Activated gamma-delta T cell treated with Interleukin-2 at 50 U/mL for 16 hours (primary cell): ENCODE measurements around the gene TEDDM1.
"Not testable (repeated sequence)": the region's sequence is repeated elsewhere in the genome, so short reads cannot be mapped to it uniquely, and the experiment has no call there.

Source experiments
- DNase-seq: peaks from one replicate; pipeline ENCODE4 v3.0.0-alpha.2; 2020

Gene TEDDM1

GRCh38 chr1:182400567-182400966, at the start of gene TEDDM1:
TSS of gene TEDDM1 (minus strand) at chr1:182400667. CDS start at chr1:182400485, 182 bp downstream.
- no peak for DNase-seq

- DNase-seq, result no peak
These were observed 49.6 kb upstream of the TEDDM1 start, which contains the start of gene RGSL1 for GRCh38 chr1:182450087-182450486. TSS of gene RGSL1 (plus strand) at chr1:182450146. CDS start at chr1:182450166, 20 bp downstream.

DNA sequence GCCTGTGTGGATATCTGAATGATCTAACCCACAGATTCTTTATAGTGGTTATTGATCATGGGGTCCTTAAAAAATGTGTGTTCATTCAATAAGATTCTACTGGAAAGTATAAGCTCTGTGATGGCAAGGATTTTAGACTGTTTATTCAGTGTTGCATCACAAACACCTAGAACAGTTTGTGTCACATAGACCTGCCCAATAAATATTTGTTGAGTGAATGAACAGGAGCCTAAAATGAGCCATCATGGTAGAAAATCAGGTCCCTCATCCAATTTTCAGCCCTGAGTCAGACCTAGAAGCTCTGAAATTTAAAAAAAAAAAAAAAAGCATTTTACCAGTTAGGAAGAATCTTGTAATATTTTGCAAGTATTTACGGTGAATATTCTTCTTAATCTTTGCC, 47.2 kb upstream of the TEDDM1 start:
- no peak for DNase-seq

- DNase-seq, result not testable (repeated sequence)
These were observed 46.7 kb upstream of the TEDDM1 start for GRCh38 chr1:182447124-182447523.

GRCh38 chr1:182446033-182446669, 45.7 kb upstream of the TEDDM1 start:
- peak; percentile 10 for DNase-seq

DNA sequence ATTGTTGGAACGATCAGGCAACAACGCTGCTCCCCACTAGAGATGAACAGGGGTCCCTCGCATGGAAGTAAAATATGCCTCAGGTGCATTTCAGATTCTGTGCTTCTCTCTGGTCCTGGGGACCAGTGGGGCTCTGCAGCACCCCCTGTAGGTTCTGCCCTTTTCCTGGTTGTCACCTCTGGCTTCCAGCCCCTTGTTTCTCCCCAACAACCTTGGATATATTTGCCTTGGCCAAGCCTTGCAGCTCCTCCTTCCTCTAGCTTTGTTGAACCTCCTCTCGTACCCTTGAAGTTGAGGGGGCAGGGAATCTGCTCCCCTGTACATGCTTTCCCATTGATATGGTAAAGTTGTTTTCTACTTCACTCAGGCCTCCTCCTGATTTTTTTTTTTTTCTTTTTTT, 44.0 kb upstream of the TEDDM1 start:
- DNase-seq, result no peak

GRCh38 chr1:182442333-182442732, 41.9 kb upstream of the TEDDM1 start:
- no peak for DNase-seq

DNA sequence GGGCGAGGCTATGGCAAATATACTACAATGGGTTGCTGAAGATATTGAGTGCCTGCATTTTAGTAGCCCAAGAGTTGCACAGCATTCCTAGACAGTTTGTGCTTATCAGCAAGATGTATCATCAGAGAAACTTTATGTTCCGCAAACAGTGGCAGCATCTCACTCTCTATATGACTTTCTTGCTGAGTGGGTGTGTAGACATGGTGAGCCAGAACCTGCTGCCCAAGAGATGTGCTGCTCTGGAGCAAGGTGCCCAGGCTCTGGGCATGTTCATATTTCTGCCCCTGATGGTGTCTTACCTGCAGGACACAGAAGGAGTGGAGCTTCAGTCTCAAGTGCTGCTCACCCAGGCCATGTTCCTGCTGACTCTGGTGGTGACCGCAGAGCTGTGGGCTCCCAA, 41.3 kb upstream of the TEDDM1 start:
- DNase-seq, result no peak

GRCh38 chr1:182438326-182438725, 37.9 kb upstream of the TEDDM1 start:
- no peak for DNase-seq

- no peak for DNase-seq
These were observed 33.1 kb upstream of the TEDDM1 start for GRCh38 chr1:182433580-182433979.

- no peak for DNase-seq
These were observed 30.8 kb upstream of the TEDDM1 start for GRCh38 chr1:182431278-182431677.

DNA sequence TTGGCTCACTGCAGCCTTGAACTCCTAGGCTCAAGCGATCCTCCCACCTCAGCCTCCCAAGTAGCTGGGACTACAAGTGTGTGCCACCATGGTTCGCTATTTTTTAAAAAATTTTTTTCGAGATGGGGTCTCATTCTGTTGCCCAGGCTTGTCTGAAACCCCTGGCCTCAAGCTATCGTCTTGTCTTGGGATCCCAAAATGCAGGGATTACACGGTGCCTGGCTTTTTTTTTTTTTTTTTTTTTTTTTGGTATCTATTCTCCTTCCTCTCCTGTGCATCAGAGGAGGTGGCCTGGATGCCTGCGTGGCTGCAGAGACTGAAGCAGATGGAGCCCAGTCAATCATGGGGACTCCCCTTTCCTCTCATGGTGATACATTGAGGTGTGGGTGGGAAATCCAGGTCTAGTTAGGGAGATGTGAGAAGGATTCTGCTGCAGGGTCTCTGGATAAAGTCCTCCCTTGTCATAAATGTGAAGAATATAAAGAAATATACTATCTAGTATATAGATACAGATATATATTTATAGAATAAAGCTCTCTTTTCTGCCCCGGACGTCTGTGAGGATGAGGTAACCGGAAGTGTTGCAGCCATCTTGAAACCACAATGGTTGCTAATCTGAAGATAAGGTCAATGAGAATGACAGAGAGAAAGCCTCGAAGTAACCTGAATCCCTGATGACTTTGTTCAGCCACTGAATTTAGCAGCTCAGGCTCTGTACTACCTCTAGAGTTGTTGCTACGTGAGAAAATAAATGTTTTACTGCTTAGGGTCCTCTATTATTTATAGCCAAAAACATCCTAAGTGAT, 30.0 kb upstream of the TEDDM1 start:
- DNase-seq, result peak; percentile 36

GRCh38 chr1:182428043-182428442, 27.6 kb upstream of the TEDDM1 start:
- no peak for DNase-seq

DNA sequence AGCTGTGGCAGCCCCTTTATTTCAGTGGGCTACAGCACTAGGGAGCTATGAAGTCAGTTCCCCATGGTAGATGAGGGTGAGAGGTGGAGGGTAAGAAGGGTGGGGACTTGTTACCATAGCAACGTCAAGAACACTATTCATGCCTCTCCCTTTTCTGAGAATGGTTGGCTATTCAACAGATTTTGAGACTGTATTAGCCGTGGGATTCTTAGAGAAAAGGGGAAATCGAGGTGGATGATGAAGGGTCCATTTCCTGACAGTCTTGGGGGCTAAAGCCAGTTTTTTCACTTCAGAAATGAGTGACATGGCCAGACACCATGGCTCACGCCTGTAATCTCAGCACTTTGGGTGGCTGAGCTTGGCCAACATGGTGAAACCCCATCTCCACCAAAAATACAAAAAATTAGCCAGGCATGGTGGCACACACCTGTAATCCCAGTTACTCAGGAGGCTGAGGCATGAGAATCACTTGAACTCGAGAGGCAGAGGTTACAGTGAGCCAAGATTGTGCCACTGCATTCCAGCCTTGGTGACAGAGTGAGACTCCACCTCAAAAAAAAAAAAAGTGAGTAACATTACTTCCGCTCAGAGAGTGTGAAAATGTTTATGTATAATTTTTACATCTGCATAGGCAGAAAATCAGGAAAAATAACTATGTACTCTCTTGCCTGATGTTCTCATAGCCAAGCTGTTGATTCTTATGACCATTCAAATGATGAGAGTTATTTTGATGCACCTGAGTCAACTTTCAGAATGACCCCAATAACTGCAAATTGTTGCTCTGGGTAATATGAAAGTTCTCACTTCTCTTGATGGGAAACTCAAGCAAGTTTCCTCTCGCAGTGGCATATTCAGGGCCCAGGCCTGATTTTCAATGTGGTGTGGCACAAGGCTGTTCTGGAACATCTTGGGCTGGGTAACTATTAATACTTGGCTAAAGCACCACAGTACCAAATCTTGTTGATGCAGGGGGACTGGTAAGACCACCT, 26.3 kb upstream of the TEDDM1 start:
- DNase-seq, result no peak

DNA sequence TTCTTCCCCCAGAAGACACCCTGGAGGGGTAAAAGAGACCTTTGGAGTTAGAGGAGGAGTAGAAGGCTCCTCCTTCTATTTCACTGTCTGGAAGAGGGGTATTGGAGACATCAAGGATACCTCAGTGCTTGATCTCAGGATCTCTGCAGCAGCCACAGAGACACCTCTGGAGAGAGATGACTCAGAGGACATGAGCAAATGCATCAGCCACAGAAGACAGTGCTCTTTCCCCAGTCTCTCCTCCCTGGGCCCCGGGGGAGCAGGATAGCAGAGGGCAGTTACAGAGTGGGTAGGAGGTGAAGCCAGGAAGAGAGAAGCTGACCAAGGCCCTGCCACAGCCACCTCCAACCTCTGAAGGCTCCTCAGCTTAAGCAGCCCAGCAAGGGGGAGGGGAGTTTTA, 15.3 kb upstream of the TEDDM1 start:
- DNase-seq, result no peak

DNA sequence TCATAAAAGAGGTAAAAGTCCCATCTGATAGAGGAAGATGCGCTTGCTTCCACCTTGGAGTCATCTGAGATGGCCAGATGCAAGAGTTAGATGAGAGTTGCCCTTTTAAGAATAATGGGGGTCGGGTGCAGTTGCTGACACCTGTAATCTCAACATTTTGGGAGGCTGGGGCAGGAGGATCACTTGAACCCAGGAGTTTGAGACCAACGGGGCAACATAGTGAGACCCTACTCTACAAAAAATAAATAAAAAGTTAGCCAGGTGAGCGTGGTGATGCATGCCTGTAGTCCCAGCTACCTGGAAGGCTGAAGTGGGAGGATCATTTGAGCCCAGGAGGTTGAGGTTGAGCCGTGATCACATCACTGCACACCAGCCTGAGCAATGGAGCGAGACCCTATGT, 13.5 kb upstream of the TEDDM1 start:
- DNase-seq, result no peak

- no peak for DNase-seq
These were observed 13.0 kb upstream of the TEDDM1 start for GRCh38 chr1:182413486-182413885.

- DNase-seq, result no peak
These were observed 10.3 kb upstream of the TEDDM1 start for GRCh38 chr1:182410620-182411273.

DNA sequence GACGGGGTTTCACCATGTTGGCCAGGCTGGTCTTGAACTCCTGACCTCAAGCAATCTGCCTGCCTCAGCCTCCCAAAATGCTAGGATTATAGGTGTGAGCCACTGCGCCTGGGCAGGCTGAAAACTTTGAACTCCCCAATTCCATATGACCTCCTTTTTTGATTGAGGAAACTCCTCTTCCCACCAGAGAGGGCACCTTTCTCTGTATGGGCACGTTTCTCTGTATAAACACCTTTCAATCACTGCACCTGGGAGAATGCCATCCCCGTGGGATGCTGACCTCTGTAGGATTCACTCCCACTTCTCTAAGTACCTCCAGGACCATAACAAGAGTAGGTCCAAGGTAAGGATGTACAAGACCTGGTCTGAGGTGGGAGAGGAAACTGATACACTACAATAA, 9.7 kb upstream of the TEDDM1 start:
- DNase-seq, result no peak

GRCh38 chr1:182408435-182409075, 8.1 kb upstream of the TEDDM1 start:
- DNase-seq, result no peak

DNA sequence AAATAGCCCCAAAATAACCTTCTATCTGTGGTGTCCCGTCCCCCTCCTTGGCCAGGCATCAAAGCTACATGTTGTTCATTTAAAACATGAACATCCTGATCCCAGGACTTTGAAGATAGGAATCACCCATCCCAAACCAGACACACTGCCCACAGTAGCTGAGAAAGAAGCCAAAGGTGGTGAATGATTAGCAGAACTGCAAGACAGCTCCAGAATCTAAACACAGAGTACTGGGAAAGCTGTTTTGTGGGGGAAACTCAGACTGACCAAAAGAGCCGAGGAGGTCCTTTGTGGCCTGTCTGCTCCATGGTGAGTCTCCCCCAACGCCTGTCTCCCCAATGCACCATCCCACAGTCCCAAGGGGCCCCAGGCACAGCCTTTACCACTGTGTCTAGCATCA, 7.3 kb upstream of the TEDDM1 start:
- DNase-seq, result no peak

- no peak for DNase-seq
These were observed 5.5 kb upstream of the TEDDM1 start for GRCh38 chr1:182406012-182406411.
